Gastroesophageal sphincter (tissue), 4 donors: Measurements from ENCODE around the gene KRT12. TPM values are rescaled to one million over a fixed set of nuclear protein-coding genes. Genes with fewer than 3 reads are reported as not detected.

Source experiments
- ATAC-seq: fragments of 150-250 bp; one replicate; pipeline ENCODE4 v1.9.1; 2016; ENCODE audit warnings: mild to moderate bottlenecking, moderate library complexity
- H3K27ac ChIP-seq, 4 donors: fragments of 200-600 bp; sonication (generic) in 3 of 4; 1 replicate in 3 of 4; 2 replicates in 1 of 4; pipeline ENCODE4 v1.5.1; 2016 to 2019
- H3K27me3 ChIP-seq: fragments of 200-600 bp; sonication (generic); one replicate; pipeline ENCODE4 v1.5.1; 2019
- H3K36me3 ChIP-seq, 2 donors: fragments of 200-600 bp; sonication (generic); one replicate each; pipeline ENCODE4 v1.5.1; 2019; ENCODE audit warnings: control low read depth in 1 of 2
- H3K4me1 ChIP-seq, 3 donors: fragments of 200-600 bp; sonication (generic); 1 replicate in 2 of 3; 2 replicates in 1 of 3; pipeline ENCODE4 v1.5.1; 2016 to 2019; ENCODE audit warnings: control low read depth in 2 of 3
- H3K4me3 ChIP-seq, 2 donors: fragments of 200-600 bp; sonication (generic); one replicate each; pipeline ENCODE4 v1.5.1; 2019; ENCODE audit warnings: mild to moderate bottlenecking in 1 of 2, moderate library complexity in 1 of 2
- H3K9me3 ChIP-seq, 3 donors: fragments of 200-600 bp; sonication (generic); one replicate each; pipeline ENCODE4 v1.5.1; 2017 to 2019; ENCODE audit warnings: control low read depth in 2 of 3
- CTCF ChIP-seq, 4 experiments: fragments of 200-600 bp in 2 of 4; fragments of 450-650 bp in 2 of 4; sonication (generic) in 1 of 4; IDR thresholded peaks; one replicate each; pipeline ENCODE4 v1.5.1; 2017 to 2019; ENCODE audit warnings: antibody characterized with exemption in 4 of 4, mild to moderate bottlenecking in 2 of 4, moderate library complexity in 2 of 4
- EP300 ChIP-seq: sonication (generic); formaldehyde crosslinking; IDR thresholded peaks from one replicate; pipeline ENCODE4 v1.6.1; 2017; ENCODE audit warnings: antibody characterized with exemption, mild to moderate bottlenecking
- POLR2A ChIP-seq, 2 donors: fragments of 450-650 bp; IDR thresholded peaks; one replicate each; pipeline ENCODE4 v1.6.1; 2017; ENCODE audit warnings: antibody characterized with exemption in 2 of 2, mild to moderate bottlenecking in 2 of 2, moderate library complexity in 1 of 2
- POLR2AphosphoS5 ChIP-seq: sonication (generic); formaldehyde crosslinking; IDR thresholded peaks from one replicate; pipeline ENCODE4 v1.6.1; 2017; ENCODE audit warnings: antibody characterized with exemption
- WGBS, 2 donors: methylation state at CpG; one replicate each; pipeline ENCODE4 v1.1.5; 2018; ENCODE audit warnings: low coverage in 1 of 2; 5-methylcytosine and 5-hydroxymethylcytosine counted together
- total RNA-seq, 4 donors: library from RNA; depleted of rRNA; stranded (reverse); fragments of >200 nt; gene quantifications; one replicate each; pipeline ENCODE4 v1.1.0, GENCODE V29; 2016

Gene KRT12
- total RNA-seq, 4 donors from 2014 or later = not detected

- no peak for TF ChIP-seq POLR2A (IDR thresholded peaks at IDR 0.05)
- H3K27me3 ChIP-seq = no peaks in the 10 kb centered on the region
- H3K27ac ChIP-seq = no peak overlapping the region
- peaks cover 8 to 21% (median 9%) of the 10 kb centered on the region in 3 donors for H3K4me1 ChIP-seq
- no peaks in the 10 kb centered on the region for H3K36me3 ChIP-seq
- no peaks in the 10 kb centered on the region for H3K9me3 ChIP-seq
- no peak for ATAC-seq
- WGBS, 2 donors = 84 to 91% methylated on average over 8 to 10 of the region's 13 CpGs
- H3K4me3 ChIP-seq = no peak overlapping the region
These were observed 45.6 kb upstream of the KRT12 start for GRCh38 chr17:40912486-40913210.

- Histone ChIP-seq H3K9me3 (no peaks in the 10 kb centered on the region), H3K4me3 (no peak overlapping the region), H3K36me3 (no peaks in the 10 kb centered on the region), H3K27ac (peak overlapping the region in 3 of 4 donors; percentile 49 to 72 (median 56)), H3K4me1 (peaks cover 8 to 21% (median 9%) of the 10 kb centered on the region in 3 donors), H3K27me3 (peaks cover 1% of the 10 kb centered on the region)
- ATAC-seq = no peak
- TF ChIP-seq POLR2AphosphoS5 (no peak), CTCF (IDR thresholded peaks at IDR 0.05) (no peak), EP300 (no peak), POLR2A (IDR thresholded peaks at IDR 0.05) (no peak)
- WGBS, 2 donors = 18 to 36% methylated on average over 3 of the region's 3 CpGs
These were observed 43.4 kb upstream of the KRT12 start for GRCh38 chr17:40910441-40910841.

DNA sequence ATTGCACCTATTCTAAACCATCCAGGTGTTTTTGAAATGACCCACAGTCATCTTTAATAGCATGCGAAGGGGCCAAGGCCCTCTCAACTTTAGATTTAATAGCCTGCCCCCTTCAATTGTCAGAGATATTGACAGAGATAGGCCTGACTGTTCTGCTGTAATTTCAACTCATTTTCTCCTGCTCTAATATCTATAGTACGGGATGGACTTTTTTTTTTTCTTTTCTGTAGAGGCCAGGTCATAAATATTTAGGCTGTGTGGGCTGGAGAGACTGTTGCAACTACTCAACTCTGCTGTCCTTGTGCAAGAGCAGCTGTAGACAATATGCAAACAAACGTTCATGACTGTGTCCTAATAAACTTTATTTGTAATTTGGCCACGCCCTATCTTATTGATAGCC, 42.7 kb upstream of the KRT12 start:
- Histone ChIP-seq H3K4me3 (no peak overlapping the region), H3K36me3 (no peaks in the 10 kb centered on the region), H3K27me3 (peaks cover 8% of the 10 kb centered on the region), H3K9me3 (no peaks in the 10 kb centered on the region), H3K4me1 (peaks cover 8 to 21% (median 9%) of the 10 kb centered on the region in 3 donors), H3K27ac (peak overlapping the region; percentile 21 to 72 (median 52))
- TF ChIP-seq POLR2AphosphoS5 (no peak), POLR2A (IDR thresholded peaks at IDR 0.05) (no peak), EP300 (no peak), CTCF (IDR thresholded peaks at IDR 0.05) (no peak)
- 41 to 45% methylated on average over 4 of the region's 4 CpGs for WGBS, 2 donors
- peak; percentile 42 for ATAC-seq

- Histone ChIP-seq H3K9me3 (no peaks in the 10 kb centered on the region), H3K27me3 (peaks cover 10% of the 10 kb centered on the region), H3K27ac (peak overlapping the region in 3 of 4 donors; percentile 49 to 72 (median 56)), H3K4me1 (peaks cover 8 to 21% (median 9%) of the 10 kb centered on the region in 3 donors), H3K36me3 (no peaks in the 10 kb centered on the region), H3K4me3 (no peak overlapping the region)
- ATAC-seq = peak; percentile 90
- TF ChIP-seq POLR2AphosphoS5 (peak; percentile 56), POLR2A (IDR thresholded peaks at IDR 0.05) (no peak), CTCF (IDR thresholded peaks at IDR 0.05) (peak; percentile 63 to 85 (median 82)), EP300 (no peak)
- 0% methylated on average over 5 of the region's 5 CpGs for WGBS, 2 donors
These were observed 42.3 kb upstream of the KRT12 start for GRCh38 chr17:40909351-40909750.

DNA sequence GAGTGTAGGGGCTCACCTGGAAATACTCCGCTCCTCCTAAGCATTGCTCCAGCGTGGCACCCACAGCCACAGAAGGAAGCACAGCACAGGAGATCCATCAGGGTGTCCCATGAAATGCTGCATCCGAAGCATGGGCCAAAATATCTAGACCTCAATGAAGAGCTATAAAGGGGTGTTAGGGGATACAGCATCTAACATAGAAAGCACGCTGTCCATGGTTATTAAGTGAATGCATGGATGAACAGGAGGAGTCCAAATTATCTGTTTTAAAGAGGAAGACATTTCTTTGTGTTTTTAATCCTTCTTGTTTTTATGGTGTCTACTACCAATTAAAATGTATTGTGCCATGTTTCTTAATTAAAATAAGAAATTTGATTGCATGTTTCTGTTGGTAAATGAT, 39.6 kb upstream of the KRT12 start:
- H3K4me3 ChIP-seq = no peak overlapping the region
- peaks cover 10% of the 10 kb centered on the region for H3K27me3 ChIP-seq
- H3K36me3 ChIP-seq = no peaks in the 10 kb centered on the region
- no peaks in the 10 kb centered on the region for H3K9me3 ChIP-seq
- ATAC-seq = no peak
- 86 to 87% methylated on average over 1 to 4 of the region's 4 CpGs for WGBS, 2 donors
- H3K4me1 ChIP-seq = peaks cover 8 to 21% (median 9%) of the 10 kb centered on the region in 3 donors
- TF ChIP-seq EP300 (no peak), CTCF (IDR thresholded peaks at IDR 0.05) (no peak), POLR2A (IDR thresholded peaks at IDR 0.05) (no peak), POLR2AphosphoS5 (no peak)
- no peak overlapping the region for H3K27ac ChIP-seq
